Sigmoid colon (tissue), 4 donors: ENCODE measurements around the gene AVEN.

ENCODE experiments used
- EP300 ChIP-seq, 4 donors: sonication (generic); formaldehyde crosslinking; IDR thresholded peaks; one replicate each; pipeline ENCODE4 v1.6.1; 2017; ENCODE audit warnings: antibody characterized with exemption in 4 of 4
- POLR2A ChIP-seq, 2 donors: fragments of 450-650 bp; IDR thresholded peaks; one replicate each; pipeline ENCODE4 v1.6.1; 2016; ENCODE audit warnings: antibody characterized with exemption in 2 of 2, mild to moderate bottlenecking in 2 of 2, moderate library complexity in 2 of 2
- POLR2AphosphoS5 ChIP-seq, 4 donors: sonication (generic); formaldehyde crosslinking; IDR thresholded peaks; one replicate each; pipeline ENCODE4 v1.6.1; 2017; ENCODE audit warnings: antibody characterized with exemption in 4 of 4
- TF ChIP-seq, protein P1 (sequence below), 4 experiments: fragments of 450-650 bp in 3 of 4; fragments of 200-600 bp in 1 of 4; IDR thresholded peaks; one replicate each; pipeline ENCODE4 v1.5.1; 2016 to 2019; ENCODE audit warnings: antibody characterized with exemption in 4 of 4, mild to moderate bottlenecking in 3 of 4, moderate library complexity in 2 of 4

- TF ChIP-seq, protein P1, sequence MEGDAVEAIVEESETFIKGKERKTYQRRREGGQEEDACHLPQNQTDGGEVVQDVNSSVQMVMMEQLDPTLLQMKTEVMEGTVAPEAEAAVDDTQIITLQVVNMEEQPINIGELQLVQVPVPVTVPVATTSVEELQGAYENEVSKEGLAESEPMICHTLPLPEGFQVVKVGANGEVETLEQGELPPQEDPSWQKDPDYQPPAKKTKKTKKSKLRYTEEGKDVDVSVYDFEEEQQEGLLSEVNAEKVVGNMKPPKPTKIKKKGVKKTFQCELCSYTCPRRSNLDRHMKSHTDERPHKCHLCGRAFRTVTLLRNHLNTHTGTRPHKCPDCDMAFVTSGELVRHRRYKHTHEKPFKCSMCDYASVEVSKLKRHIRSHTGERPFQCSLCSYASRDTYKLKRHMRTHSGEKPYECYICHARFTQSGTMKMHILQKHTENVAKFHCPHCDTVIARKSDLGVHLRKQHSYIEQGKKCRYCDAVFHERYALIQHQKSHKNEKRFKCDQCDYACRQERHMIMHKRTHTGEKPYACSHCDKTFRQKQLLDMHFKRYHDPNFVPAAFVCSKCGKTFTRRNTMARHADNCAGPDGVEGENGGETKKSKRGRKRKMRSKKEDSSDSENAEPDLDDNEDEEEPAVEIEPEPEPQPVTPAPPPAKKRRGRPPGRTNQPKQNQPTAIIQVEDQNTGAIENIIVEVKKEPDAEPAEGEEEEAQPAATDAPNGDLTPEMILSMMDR (IDR thresholded peaks at IDR 0.05), result no peak
- TF ChIP-seq POLR2AphosphoS5 (IDR thresholded peaks at IDR 0.05), result no peak
- TF ChIP-seq EP300 (IDR thresholded peaks at IDR 0.05), result no peak
- no peak for TF ChIP-seq POLR2A (IDR thresholded peaks at IDR 0.05)
These were observed 53.3 kb downstream of the AVEN start for GRCh38 chr15:33985751-33986150.
